Stimulated activated CD8-positive, alpha-beta memory T cell treated with anti-CD3 and anti-CD28 coated beads, Interleukin-4, amount 100 ng/mL, for 48 hours (primary cell): ENCODE data around the gene GSTO2.
A peak's percentile ranks its signal among the peaks of the same experiment; 100 is the strongest.

Source experiments
- DNase-seq: peaks from one replicate; pipeline ENCODE4 v3.0.0-alpha.2; 2020

The GSTO2 gene

DNA sequence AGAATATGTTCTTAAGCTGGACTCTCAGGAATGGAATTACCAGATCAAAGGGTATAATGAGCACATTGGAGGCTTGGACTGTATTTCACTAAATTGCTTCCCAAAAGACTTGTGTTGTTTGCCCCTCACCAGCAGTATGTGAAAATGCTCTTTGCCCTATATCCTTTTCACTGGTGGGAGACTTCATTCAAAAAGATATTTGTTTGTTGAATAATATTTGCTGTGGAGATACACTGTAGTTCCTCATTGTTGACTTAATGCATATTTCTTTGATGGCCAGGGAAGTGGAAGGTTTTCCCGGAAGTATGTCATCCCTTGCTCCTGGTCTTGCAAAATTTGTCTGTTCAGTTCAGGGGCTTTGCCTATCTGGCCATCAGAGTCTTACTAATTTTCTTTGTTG, 19.4 kb downstream of the GSTO2 start:
- DNase-seq: no peak

DNA sequence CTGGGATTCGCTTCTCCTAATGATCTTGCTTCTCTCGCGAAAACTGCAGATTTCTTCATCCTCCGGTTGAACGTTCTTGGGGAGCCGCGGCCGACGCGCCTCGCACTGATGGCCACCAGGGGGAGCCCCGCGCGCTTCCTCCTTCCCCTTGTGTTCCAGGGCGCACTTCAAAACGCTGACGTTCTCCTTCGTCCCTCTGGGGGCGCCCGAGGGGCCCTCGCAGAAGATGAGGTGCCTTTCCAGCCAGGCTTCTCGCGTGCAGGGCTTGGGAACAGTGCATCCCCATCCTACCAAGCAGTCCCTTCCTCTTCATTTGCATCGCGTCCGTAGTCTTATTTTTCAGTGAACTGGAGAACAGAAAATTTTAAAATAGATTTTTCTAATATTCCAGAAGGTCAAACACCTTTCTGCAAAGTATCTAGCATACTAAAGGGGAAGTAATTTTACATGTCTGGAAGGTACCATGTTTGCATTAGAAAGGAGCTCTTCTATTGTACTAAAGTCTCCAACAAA, 22.5 kb downstream of the GSTO2 start:
- DNase-seq: peak; percentile 93

DNA sequence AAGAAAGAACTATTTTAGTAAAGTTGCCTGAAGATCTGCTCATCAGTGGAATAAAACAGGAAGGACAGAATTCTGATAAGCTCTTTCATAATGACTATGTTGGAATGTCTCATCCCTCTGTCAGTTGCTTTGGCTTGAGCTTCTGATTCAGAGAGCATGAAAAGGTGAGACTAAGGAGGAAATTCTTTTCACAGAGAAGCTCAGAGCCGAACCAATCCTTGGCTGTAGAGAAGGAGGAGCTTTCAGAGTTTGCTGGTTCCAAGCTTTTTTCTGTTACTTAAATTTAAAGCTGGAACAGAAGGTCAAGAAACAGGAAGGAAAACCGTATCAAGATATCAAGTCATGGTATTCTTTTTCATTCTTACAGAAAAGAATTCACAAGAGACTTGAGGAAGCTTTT, 24.0 kb downstream of the GSTO2 start:
- no peak for DNase-seq

DNA sequence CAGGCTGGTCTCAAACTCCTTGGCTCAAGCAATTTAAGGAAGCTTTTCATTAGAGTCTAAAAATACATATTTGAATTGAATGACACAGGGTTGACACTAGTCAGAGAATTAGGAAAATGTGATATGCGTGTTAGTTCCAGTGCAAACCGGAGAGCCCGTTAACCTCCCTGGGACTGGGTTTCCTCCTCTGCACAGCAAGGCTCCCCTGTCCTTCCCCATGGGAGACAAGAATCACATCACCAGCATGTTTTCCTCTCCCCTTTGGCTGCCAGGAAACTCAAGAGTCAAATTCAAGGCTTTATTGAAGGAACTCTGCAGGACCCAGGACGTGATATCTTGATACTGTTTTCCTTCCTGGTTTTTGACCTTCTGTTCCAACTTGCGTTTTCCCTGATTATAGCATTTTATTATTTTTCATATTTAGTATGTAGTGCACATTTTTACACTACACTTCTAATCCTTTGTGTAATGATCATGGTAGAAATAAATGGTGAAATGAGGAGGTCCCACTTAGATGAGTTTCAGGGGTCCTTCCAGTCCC, 24.9 kb downstream of the GSTO2 start:
- no peak for DNase-seq

DNA sequence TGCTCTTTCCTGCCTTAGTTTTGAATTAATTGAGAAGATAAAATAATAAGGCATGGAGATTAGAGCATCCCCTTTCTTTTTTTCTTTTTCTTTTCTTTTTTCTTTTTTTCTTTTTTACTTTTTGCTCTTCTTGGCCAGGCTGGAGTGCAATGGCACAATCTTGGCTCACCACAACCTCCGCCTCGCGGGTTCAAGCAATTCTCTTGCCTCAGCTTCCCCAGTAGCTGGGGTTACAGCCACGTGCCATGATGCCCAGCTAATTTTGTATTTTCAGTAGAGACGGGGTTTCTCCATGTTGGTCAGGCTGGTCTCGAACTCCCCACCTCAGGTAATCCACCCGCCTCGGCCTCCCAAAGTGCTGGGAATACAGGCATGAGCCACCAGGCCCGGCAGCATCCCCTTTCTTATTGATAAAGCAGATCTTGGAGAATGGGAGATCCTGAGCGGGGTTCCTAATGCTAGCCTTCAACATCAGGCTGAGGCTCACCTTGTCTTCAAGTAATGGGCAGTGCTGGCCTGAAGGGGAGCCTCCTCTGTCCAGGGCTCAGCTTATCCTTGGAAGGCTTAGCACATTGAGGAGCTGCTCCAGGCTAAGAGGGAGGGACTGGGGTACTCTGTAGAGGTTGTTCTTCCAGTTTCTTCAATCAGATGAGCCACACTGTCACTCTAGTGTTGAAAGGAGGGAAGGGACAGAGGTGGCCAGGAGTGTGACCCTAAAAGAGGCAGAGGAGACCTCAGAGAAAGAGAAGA, 27.9 kb downstream of the GSTO2 start:
- DNase-seq: no peak

DNA sequence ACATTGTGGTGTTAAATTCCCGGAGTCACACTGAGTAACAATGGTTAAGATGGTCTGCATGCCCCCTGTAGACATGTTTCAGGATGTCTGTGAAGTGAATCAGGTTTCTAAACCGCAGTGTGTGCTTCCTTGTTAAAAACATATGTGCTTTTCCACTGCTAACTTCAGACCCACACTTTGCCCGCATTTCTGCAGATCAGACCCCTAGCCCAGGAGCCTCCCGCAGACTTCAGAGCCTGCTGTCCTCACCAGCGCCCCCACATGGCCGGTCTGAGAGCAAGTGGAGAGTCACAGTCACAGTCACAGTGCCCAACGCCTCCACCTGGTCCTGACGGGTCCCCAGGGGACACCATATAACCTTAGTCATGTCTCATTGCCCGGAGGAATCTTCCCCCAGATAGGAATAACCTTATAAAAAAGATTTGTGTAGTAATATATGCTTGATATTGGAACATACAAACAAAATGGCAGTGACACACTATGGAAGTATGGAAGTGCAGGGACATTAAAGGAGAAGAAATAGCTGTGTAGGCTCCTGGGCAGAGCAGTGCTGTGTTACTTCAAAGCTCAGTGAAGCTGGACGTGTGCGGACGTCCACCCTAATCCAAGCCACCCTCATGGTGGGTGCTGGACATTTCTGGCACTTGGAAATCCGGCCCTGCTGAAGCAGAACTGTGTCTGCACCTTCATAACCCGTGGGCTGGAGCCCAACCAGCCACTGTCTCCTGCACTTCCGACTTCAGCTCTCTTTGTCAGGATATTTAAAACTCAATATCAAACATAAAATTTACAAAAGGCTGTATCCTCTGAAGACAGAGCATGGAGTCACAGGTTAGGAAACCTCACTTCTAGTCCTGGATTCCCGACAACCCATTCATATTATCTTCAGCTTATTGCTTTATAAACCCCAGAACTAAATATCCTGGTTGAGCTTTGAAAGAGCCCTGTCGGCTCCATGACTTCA, 29.0 kb downstream of the GSTO2 start:
- peak; percentile 74 for DNase-seq

DNA sequence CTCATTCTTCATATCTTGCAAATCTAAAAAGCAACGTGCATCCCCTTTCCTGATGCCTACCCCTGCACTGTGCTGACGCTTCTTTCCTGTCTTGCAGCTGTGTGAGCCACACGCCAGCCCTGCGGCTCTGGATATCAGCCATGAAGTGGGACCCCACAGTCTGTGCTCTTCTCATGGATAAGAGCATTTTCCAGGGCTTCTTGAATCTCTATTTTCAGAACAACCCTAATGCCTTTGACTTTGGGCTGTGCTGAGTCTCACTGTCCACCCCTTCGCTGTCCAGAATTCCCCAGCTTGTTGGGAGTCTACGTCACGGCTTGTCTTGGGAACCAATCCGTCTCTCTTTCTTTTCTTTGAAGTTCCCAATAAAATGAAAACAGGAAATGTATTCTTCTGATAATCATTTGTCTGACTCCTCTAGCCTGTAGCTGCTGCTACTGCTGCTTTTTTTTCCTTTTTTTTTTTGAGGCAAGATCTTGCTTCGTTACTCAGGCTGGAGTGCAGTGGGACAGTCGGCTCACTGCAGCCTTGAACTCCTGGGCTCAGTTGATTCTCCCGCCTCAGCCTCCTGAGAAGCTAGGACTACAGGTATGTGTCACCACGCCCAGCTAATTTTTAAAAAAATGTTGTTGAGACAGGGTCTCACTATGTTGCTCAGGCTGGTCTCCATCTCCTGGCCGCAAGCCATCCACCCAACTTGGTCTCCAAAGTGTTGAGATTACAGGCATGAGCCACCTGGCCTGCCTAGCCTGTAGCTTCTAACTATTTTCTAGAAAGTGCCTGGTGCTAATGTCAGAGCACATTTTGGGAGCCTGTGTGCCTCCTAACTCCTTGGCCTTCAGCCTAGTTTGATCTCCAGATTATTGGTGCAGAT, 30.3 kb downstream of the GSTO2 start:
- DNase-seq: no peak

DNA sequence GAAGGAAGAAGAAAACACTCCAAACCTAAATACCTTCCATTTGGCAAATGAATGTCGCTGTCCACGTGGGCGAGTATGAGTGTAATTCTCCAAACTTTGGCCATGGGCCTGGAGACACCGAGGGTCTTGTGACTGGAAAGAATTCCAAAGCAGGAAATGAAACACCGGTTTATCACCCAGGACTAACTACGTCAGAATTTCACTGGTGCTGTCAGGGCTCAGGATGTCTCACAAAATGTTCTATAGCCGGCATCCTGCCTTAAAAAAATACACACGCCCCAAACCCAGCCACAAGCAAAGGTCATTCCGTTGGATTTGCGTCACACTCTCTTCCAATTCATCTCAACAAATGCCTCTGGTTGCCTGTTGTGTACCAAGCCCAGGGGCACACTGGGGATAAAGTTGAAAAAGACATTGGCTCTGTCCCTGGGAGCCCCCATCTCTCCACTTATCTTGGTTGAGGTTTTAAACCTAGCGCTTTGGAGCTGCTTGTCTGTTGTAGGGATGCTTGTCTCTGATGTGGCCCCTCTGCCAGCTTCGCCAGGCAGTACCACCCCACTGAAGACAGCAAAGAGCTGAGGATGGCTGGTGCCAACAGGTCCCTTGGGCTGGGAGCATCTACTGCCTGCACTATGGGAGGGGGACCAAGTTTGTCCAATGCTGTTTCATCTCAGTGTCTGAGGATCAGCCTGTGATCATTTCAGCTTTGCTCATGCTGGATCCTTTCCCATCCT, 31.2 kb downstream of the GSTO2 start:
- no peak for DNase-seq

DNA sequence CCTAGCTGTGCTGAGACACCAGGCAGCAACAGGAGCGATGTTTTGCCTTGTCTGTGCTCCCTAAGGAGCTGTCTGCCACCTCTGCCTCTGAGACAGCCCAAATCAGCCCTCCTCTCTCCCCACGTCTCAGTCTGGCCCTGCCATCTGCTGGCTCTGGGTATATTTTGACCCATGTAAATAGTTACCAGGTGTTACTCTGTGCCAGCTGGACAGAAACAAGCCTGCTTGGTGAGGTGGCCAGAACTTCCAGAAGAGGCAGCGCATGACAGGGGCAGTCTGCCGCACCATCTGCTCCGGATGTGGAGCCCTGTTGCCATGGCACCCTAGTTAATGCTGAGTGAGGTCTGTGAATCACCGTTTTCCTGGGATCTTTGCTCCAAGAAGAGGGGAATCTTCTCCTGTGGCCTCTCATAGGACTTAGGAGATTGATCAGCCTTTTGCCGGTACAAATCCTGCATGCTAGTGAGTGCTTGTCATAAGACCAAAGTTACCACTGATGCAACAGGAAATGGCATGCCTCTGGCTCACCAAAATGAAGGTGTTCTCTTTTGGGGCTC, 31.8 kb downstream of the GSTO2 start:
- DNase-seq: no peak

DNA sequence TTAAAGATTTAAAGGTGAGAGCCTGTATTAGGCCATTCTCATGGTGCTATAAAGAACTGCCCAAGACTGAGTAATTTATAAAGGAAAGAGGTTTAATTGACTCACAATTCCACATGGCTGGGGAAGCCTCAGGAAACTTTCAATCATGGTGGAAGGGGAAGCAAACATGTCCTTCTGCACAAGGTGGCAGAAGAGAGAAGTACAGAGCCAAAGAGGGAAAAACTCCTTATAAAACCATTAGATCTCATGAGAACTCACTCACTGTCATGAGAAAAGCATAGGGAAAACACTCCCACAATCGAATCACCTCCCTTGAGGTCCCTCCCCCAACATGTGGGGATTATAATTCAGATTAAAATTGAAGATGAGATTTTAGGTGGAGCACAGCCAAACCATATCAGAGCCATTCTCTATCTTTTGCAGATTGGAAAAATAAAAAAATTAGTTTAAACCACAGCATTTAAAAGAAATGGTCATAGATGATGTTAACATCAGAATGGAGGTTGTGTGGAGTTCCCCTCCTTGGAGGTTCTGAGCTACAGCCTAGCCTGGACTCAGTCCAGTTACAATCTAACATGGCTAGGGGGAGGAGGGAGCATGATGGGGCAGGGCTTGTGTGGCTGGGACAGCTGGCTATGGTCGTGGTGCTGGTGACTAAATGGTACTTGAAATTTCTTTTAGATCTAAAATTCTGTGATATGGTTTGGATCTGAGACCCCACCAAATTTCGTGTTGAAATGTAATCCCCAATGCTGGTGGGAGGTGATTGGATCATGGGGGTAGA, 33.1 kb downstream of the GSTO2 start:
- DNase-seq: no peak

DNA sequence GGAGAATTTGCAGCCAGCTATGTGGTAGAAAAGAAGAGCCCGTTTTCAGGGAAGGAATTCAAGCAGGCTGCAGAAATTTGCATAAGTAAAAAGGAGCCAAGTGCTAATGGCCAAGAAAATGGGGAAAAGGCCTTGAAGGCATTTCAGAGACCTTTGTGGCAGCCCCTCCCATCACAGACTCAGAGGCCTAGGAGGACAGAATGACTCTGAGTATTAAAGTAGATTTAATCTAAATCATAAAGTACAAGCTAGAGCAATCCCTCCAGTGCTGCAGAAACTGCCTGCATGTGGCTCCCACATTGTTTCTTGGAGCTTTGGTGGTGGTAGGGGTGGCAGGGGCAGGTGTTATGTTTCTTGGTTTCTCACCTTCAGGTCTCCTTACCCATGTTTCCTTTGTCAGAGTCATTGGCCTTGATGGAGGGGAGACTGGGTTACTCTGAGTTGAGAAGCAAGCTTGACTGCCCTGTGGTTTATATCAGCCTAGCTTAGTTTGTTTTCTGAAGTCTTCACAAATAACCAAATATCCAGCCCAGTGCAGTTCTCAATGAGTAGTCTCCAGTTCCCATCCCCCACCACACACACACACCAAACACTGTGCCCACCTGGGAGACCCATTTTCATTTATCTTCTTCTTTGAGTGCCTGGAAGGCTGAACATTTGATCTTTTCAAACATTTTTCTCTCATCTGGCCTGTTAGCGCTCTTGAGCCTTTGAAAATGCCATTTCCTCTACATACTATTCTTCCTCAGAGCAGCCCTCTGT, 34.8 kb downstream of the GSTO2 start:
- no peak for DNase-seq

DNA sequence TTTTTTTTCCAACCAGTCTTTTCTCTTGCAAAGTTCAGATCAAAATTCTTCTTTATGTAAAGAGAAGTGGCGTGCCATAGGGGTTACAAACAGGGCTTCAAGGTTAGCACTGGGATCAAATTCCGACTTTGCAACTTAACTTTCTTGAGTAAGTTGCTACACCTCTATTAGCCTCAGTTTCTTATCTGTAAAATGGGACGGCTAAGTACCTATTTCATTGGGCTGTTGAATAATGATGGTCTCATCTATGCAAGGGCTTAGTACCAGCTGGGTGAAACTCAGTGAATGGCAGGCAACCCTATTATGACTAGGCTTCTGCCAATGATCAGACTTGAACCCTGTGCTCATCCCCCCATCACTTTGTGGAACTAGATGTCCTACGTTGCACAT, 35.4 kb downstream of the GSTO2 start:
- DNase-seq: no peak

DNA sequence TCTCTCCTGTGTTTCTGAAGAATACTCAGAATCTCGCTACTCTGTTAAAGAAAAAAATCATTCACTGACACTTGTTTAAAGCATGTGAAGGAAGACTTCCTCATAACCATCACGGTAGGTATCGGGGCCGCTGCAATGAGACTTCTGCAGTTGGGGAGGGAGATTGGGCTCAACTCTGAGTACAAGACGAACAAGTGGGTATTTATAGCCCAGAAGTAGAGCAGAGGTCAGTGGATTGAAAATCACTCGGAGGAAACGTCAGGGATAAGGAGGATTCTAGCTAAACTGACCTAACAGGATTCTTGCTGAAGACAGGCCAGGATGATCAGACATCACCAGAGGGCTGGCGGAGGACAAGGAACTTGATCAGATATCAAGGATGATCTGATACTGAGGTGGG, 35.9 kb downstream of the GSTO2 start:
- DNase-seq: no peak

DNA sequence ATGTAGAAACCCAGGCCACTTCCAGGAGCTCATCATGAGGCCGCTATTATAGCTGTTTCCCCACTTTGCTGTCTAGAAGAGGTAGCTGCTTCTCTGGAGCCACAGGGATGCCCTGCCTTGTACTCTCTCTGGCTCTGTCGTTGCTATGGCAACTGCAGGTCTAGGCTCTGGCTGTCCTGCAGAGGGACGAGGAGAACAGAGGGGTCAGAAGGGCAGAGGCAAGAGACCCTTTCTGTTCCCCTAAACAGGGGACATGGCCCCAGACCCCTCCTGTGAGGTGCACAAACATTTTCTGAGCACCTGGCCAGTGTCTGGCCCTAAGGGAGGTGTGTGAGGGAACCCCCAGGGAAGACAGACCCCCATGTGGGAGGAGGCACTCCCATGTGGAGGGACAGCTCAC, 37.9 kb downstream of the GSTO2 start:
- DNase-seq: no peak

DNA sequence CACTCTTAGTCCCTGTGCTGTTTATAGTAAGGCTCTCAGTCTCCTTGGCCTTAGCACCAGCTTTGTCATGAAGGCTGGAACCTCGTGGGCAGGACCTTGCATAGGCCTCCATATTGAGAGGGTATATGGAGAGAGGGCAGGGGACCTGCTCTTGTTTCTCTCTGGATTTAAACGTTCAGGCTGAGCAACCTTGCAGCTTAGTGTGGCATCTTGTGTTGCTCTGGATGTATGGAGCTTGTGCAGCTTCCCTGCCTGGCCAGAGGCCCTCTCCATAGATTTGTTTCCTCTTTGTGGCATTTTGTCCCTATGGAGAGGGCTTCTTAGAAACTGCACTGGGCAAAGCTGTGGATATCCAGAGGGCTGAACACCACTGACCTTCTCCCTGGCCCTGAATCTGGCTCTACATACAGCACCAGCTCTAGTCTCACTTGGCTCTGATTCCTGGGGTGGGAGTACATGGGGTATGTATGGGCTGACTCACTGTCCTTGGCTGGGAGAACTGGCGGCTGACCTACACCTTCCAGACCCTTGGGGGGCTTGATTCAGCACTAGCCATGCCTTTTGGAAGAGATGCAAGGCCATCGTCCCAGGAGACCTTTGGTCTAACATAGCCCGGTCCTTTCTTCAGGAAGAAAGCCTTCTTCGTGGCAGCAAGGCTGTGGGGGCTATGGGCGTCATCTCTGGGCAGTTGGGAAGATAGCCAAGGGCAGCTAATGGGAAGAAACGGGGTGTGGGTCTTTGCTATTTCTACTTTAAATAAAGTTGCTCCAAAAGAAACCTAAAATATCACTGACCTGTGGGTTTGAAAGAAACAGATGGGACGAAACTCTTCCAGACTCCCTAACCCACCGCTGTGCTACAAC, 38.8 kb downstream of the GSTO2 start:
- DNase-seq: no peak

DNA sequence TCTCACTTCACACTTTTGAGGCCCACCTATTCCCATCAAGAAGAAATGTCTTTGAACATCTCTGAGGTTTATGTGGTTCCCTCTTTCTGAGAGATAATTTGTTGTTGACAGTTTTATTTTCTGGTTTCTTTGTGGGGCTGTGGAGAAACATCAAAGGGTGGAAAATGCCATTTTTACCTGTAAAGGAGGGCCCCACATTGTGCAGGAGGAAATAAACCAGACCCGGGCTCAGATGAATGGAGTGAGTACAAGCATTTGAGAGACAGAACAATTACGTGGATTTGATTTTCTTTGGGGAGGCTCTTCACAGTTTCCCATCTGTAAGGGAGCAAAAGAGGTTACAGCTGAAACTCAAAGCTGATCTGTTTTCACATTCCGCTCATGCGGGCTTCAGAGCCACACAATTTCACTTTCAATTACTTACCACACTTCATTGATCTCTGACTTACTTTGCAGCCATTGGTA, 39.5 kb downstream of the GSTO2 start:
- no peak for DNase-seq

DNA sequence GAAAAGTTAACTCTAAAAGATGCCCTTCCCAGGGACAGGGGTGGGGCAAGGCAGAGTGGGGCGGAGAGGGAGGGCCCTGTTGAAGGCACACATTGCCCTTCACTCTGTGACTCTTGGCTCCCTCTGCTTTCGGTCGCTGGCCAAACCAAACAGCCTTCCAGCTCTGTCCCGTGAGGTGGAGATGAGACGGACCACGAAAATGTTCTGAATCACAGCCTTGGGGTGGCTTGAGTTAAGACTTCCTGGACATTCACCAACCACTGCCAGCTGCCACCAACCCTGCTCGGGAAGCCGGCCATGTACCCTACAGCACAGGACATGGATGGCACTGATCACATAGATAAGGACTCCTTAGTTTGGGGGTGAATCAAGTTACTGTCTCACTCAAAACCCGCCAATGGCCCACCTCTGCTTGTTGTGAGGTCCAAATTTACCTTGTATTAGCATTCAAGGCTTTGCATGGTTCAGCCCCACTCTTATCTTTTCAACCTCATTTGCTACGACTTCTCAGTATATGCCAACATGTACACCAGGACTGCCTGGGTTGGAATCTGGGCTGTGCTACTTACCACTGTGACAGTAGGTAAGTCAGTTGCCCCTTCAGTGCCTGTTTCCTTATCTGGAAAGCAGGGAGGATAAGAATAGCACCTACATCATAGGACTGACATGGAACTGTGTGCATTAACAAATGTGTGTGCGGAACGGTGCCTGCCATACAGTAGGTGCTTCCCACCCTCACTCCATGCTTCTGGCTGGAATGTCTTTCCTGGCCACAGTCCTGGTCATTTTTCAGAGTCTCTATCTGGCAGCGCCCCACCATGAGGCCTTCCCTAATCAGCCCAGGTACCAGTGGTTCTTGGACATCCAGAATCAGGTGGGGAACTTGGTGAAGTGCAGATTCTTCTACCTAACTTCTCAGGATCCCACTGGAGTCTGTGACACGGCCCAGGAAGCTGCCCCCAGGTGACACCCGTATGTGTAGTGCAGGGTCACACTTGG, 41.3 kb downstream of the GSTO2 start:
- no peak for DNase-seq
